ENCODE results near the gene CCDC69. TPM values are rescaled to one million over a fixed set of nuclear protein-coding genes. Genes with fewer than 3 reads are reported as not detected.

The CCDC69 gene
- total RNA-seq, 1 donor from 2014 or later: 0.07 TPM

DNA sequence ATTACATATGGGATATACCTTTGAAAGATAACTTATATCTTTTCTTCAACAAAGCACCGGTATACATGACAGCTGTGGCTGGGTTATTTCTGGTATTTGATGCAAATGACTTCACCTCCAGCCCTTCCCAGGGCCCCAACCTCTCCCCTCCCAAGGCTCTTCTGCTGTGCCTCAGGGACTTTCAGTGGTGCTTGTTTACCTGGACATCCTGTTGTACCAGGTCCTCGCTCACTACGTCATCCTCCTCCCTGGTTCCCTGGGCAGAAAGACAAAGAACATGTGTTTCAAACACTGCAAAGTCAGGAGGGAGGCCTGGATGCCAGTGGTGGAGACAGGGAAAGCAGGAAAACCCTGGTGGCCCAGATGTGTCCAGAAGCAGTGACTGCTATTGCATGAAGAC, 89.7 kb downstream of the CCDC69 start:
- Histone ChIP-seq H3K79me2 (ENCODE audit: low read depth) (no peaks in the 10 kb centered on the region), H3K9me3 (ENCODE audit: low read depth) (no peaks in the 10 kb centered on the region), H3K27me3 (no peaks in the 10 kb centered on the region), H3K4me2 (no peak overlapping the region), H3K4me3 (no peak overlapping the region), H3K4me1 (no peaks in the 10 kb centered on the region), H3K27ac (no peak overlapping the region), H3F3A (ENCODE audit: low read depth) (no peaks in the 10 kb centered on the region), H2AFZ (replicated peaks) (no peak overlapping the region), H4K20me1 (ENCODE audit: low read depth) (no peaks in the 10 kb centered on the region), H3K36me3 (no peaks in the 10 kb centered on the region), H3K9ac (no peak overlapping the region)
- no peak overlapping the region for H3K4me3 Mint-ChIP-seq
- no peaks in the 10 kb centered on the region for H3K4me1 Mint-ChIP-seq
- no peaks in the 10 kb centered on the region for H3K27me3 Mint-ChIP-seq (ENCODE audit: insufficient read depth, low read depth)
- peaks cover 43% of the 10 kb centered on the region for H3K36me3 Mint-ChIP-seq
- no peak for DNase-seq (ENCODE audit: low spot score)
- TF ChIP-seq, protein P1, sequence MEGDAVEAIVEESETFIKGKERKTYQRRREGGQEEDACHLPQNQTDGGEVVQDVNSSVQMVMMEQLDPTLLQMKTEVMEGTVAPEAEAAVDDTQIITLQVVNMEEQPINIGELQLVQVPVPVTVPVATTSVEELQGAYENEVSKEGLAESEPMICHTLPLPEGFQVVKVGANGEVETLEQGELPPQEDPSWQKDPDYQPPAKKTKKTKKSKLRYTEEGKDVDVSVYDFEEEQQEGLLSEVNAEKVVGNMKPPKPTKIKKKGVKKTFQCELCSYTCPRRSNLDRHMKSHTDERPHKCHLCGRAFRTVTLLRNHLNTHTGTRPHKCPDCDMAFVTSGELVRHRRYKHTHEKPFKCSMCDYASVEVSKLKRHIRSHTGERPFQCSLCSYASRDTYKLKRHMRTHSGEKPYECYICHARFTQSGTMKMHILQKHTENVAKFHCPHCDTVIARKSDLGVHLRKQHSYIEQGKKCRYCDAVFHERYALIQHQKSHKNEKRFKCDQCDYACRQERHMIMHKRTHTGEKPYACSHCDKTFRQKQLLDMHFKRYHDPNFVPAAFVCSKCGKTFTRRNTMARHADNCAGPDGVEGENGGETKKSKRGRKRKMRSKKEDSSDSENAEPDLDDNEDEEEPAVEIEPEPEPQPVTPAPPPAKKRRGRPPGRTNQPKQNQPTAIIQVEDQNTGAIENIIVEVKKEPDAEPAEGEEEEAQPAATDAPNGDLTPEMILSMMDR (IDR thresholded peaks at IDR 0.05): no peak
- TF ChIP-seq EZH2 (IDR thresholded peaks at IDR 0.05): no peak
- no peak overlapping the region for H3K27ac Mint-ChIP-seq
- H3K9me3 Mint-ChIP-seq: no peaks in the 10 kb centered on the region

DNA sequence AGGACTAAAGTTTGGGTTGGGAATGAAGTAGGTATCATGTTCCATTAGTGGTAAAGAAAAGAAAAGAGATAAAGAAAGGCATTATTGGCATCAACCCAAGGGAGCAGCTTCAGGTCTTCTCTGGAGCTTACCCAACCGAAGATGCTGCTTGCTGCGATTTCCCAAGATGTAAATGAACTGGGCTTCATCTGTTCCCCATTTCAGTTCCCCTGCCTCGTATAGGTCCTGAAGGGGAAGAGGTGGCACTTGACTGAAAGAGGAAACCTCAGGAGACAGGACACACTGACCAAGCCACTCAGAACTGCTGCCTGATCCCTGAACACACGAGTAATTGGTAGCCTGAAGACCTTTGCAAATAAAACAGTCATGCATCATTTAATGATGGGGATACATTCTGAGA, 90.9 kb downstream of the CCDC69 start:
- TF ChIP-seq EZH2phosphoT487 (IDR thresholded peaks at IDR 0.05) (no peak), EZH2 (IDR thresholded peaks at IDR 0.05) (no peak)
- TF ChIP-seq, protein P1 (IDR thresholded peaks at IDR 0.05): no peak
- Histone ChIP-seq H3K79me2 (ENCODE audit: low read depth) (no peaks in the 10 kb centered on the region), H3K9ac (no peak overlapping the region), H3K9me3 (ENCODE audit: low read depth) (no peaks in the 10 kb centered on the region), H3K27me3 (no peaks in the 10 kb centered on the region), H3K36me3 (no peaks in the 10 kb centered on the region), H3K4me3 (no peak overlapping the region), H3F3A (ENCODE audit: low read depth) (no peaks in the 10 kb centered on the region), H3K4me2 (no peak overlapping the region), H2AFZ (replicated peaks) (no peak overlapping the region), H4K20me1 (ENCODE audit: low read depth) (no peaks in the 10 kb centered on the region), H3K4me1 (no peaks in the 10 kb centered on the region), H3K27ac (no peak overlapping the region)
- Mint-ChIP-seq H3K27ac (no peak overlapping the region), H3K9me3 (no peaks in the 10 kb centered on the region), H3K36me3 (peaks cover 38% of the 10 kb centered on the region), H3K4me1 (no peaks in the 10 kb centered on the region), H3K4me3 (no peak overlapping the region), H3K27me3 (ENCODE audit: insufficient read depth, low read depth) (no peaks in the 10 kb centered on the region)
- DNase-seq (ENCODE audit: low spot score): no peak

Other genes starting within 250 kb of the CCDC69 start
- gene GPX3, start 203.5 kb downstream of the CCDC69 start, total RNA-seq (ENCODE audit: low replicate concordance): 17.9 and 22.4 TPM in 2 replicates
- gene TNIP1, start 143.1 kb downstream of the CCDC69 start, total RNA-seq (ENCODE audit: low replicate concordance): 33.5 and 49.7 TPM in 2 replicates
- 95.0 and 97.6 TPM in 2 replicates for gene ANXA6, start 66.3 kb downstream of the CCDC69 start, total RNA-seq (ENCODE audit: low replicate concordance)
- gene GM2A, start 29.1 kb upstream of the CCDC69 start, total RNA-seq (ENCODE audit: low replicate concordance): 19.4 TPM in 2 replicates
- gene SLC36A3, start 79.7 kb upstream of the CCDC69 start, total RNA-seq (ENCODE audit: low replicate concordance): not detected in 2 replicates
- gene SLC36A2, start 123.5 kb upstream of the CCDC69 start, total RNA-seq (ENCODE audit: low replicate concordance): not detected in 2 replicates
- 7.8 and 8.4 TPM in 2 replicates for gene SLC36A1, start 223.5 kb upstream of the CCDC69 start, total RNA-seq (ENCODE audit: low replicate concordance)

All from neural progenitor cell (in vitro differentiated cells).